PFSK-1 (cell line): Measurements from ENCODE around the gene MET.

Source experiments
- FOXP2 ChIP-seq: optimal IDR thresholded peaks from 2 replicates; pipeline ENCODE3; 2011; ENCODE audit warnings: borderline replicate concordance, control low read depth, inconsistent platforms; ENCODE audit not compliant: insufficient read depth; ENCODE audit errors: extremely low read length, extremely low read depth
- POLR2AphosphoS5 ChIP-seq: IDR thresholded peaks from 2 replicates; pipeline ENCODE4 v1.6.1; 2012; ENCODE audit warnings: low read depth, mild to moderate bottlenecking, control low read depth, low read length, moderate library complexity
- SIN3A ChIP-seq: IDR thresholded peaks from 2 replicates; pipeline ENCODE4 v1.6.1; 2012; ENCODE audit warnings: mild to moderate bottlenecking, low read length, moderate library complexity, borderline replicate concordance; ENCODE audit not compliant: insufficient read depth
- TAF1 ChIP-seq: IDR thresholded peaks from 2 replicates; pipeline ENCODE4 v1.6.1; 2012; ENCODE audit warnings: low read length, control low read depth, borderline replicate concordance; ENCODE audit not compliant: insufficient read depth
- TF ChIP-seq, protein P1 (sequence below), 2 experiments: IDR thresholded peaks; 2 replicates each; pipeline versions ENCODE4 v1.6.1 to v1.8.0; 2011 to 2012; ENCODE audit warnings: low read depth in 2 of 2, low read length in 2 of 2, control low read depth in 1 of 2, inconsistent platforms in 1 of 2, mild to moderate bottlenecking in 1 of 2, moderate library complexity in 1 of 2; ENCODE audit not compliant: insufficient read depth in 1 of 2

The MET gene

DNA sequence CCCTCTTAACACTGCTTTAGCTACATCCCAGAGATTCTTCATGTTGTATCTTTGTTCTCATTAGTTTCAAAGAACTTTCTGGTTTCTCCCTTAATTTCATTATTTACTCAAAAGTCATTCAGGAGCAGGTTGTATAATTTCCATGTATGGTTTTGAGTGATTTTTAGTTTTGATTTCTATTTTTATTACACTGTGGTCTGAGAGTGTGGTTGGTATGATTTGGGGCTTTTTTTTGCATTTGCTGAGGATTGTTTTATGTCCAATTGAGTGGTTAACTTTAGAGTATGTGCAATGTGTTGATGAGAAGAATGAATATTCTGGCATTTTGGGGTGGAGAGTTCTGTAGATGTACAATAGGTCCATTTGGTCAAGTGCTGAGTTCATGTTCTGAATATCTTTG lies 152.5 kb downstream of the MET start:
- TF ChIP-seq, protein P1, sequence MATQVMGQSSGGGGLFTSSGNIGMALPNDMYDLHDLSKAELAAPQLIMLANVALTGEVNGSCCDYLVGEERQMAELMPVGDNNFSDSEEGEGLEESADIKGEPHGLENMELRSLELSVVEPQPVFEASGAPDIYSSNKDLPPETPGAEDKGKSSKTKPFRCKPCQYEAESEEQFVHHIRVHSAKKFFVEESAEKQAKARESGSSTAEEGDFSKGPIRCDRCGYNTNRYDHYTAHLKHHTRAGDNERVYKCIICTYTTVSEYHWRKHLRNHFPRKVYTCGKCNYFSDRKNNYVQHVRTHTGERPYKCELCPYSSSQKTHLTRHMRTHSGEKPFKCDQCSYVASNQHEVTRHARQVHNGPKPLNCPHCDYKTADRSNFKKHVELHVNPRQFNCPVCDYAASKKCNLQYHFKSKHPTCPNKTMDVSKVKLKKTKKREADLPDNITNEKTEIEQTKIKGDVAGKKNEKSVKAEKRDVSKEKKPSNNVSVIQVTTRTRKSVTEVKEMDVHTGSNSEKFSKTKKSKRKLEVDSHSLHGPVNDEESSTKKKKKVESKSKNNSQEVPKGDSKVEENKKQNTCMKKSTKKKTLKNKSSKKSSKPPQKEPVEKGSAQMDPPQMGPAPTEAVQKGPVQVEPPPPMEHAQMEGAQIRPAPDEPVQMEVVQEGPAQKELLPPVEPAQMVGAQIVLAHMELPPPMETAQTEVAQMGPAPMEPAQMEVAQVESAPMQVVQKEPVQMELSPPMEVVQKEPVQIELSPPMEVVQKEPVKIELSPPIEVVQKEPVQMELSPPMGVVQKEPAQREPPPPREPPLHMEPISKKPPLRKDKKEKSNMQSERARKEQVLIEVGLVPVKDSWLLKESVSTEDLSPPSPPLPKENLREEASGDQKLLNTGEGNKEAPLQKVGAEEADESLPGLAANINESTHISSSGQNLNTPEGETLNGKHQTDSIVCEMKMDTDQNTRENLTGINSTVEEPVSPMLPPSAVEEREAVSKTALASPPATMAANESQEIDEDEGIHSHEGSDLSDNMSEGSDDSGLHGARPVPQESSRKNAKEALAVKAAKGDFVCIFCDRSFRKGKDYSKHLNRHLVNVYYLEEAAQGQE (IDR thresholded peaks at IDR 0.05; ENCODE audit: insufficient read depth in 1 of 2, low read depth in 2 of 2, low read length in 2 of 2) = no peak
- no peak for TF ChIP-seq FOXP2
- TF ChIP-seq POLR2AphosphoS5 = no peak
- TF ChIP-seq TAF1 = no peak
- no peak for TF ChIP-seq SIN3A

DNA sequence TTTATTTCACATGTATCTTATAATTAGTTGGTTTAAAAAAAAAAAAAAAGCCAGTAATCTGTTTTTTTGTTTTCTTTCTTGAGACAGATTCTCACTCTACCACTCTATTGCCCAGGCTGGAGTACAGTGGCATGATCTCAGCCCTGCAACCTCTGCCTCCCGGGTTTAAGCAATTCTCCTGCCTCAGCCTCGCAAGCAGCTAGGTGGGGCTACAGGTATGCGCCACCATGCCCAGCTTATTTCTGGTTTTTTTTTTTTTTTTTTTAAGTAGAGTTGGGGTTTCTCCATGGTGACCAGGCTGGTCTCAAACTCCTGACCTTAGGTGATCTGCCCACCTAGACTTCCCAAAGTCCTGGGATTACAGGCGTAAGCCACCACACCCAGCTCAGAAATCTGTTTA lies 156.3 kb downstream of the MET start:
- TF ChIP-seq FOXP2 (no peak), POLR2AphosphoS5 (no peak), TAF1 (no peak), SIN3A (no peak)
- TF ChIP-seq, protein P1 (IDR thresholded peaks at IDR 0.05; ENCODE audit: insufficient read depth in 1 of 2, low read depth in 2 of 2, low read length in 2 of 2) = no peak

DNA sequence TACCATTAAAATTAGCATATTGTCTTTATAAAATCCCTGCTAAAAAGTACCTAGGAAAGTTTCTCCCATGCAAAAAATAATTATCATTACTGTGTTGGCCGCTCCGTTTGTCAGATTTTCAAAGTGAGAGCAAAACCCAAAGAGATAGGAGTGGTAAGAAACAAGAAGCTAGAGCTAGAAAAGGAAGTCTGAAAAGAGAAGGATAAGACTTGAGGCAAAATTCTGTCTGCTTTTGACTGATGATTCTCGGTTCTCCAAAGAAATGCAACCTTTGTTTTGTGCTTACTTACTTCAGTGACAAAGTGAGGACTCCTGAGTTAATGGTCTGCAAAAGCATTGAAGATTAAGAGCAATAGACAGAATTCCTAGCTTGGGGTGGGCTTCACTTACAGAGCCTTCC lies 157.0 kb downstream of the MET start:
- TF ChIP-seq FOXP2 (no peak), TAF1 (no peak), SIN3A (no peak), POLR2AphosphoS5 (no peak)
- TF ChIP-seq, protein P1 (IDR thresholded peaks at IDR 0.05; ENCODE audit: insufficient read depth in 1 of 2, low read depth in 2 of 2, low read length in 2 of 2) = no peak

DNA sequence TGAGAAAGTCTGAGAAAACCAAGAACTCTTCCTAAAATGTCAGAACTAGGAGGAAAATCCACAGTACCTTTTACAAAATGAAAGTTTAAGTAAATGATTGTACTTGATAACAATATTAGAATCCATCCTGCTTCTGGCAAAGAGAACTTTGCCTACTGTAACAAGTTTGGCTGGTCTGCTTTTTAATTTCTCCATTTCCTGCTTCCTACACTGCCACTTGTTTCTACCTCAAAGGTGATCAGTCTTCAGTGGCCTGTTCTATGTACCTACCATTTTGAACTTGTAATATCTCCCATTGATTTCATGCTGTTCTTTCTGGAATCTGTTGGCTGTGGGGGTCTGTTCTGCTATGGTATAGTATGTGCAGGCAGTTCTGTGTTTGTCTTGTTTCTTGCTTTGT lies 157.5 kb downstream of the MET start:
- TF ChIP-seq TAF1 (no peak), FOXP2 (no peak), POLR2AphosphoS5 (no peak), SIN3A (no peak)
- TF ChIP-seq, protein P1 (IDR thresholded peaks at IDR 0.05; ENCODE audit: insufficient read depth in 1 of 2, low read depth in 2 of 2, low read length in 2 of 2) = no peak

DNA sequence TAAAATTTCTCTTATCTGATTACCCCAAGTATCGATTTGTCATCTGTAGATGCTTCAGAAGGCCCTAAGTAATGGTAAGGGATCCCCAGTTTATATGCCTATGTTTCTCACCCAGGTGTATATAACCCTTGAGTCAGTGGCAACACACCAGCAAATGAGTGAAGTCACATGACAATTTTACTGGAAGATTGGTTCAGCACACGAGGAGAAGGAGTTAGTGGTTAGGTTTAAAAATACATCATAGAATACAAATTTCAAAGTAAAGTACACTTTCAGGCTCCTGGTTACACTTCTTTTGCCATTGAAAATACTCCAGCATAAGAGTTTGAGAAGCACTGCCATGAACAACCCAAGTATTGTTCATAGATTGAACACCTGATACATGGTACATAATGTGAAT lies 160.7 kb downstream of the MET start:
- TF ChIP-seq TAF1 (no peak), FOXP2 (no peak), SIN3A (no peak), POLR2AphosphoS5 (no peak)
- TF ChIP-seq, protein P1 (IDR thresholded peaks at IDR 0.05; ENCODE audit: insufficient read depth in 1 of 2, low read depth in 2 of 2, low read length in 2 of 2) = no peak
